ENCODE measurements around the gene IL1RAP.
A peak's percentile ranks its signal among the peaks of the same experiment; 100 is the strongest.
"Not testable (repeated sequence)": the region's sequence is repeated elsewhere in the genome, so short reads cannot be mapped to it uniquely, and the experiment has no call there.

The IL1RAP gene

GRCh38 chr3:190617185-190617584, 103.3 kb downstream of the IL1RAP start:
- peak; percentile 28 for DNase-seq

- no peak for DNase-seq
Observed at GRCh38 chr3:190618330-190619030, 104.6 kb downstream of the IL1RAP start.

GRCh38 chr3:190619353-190619752, 105.5 kb downstream of the IL1RAP start:
- DNase-seq, result no peak

- DNase-seq, result no peak
Observed at GRCh38 chr3:190619761-190620160, 105.9 kb downstream of the IL1RAP start.

GRCh38 chr3:190620886-190621608, 107.2 kb downstream of the IL1RAP start:
- no peak for DNase-seq

- no peak for DNase-seq
Observed at GRCh38 chr3:190621927-190622326, 108.0 kb downstream of the IL1RAP start.

- DNase-seq, result no peak
Observed at GRCh38 chr3:190624282-190624681, 110.4 kb downstream of the IL1RAP start.

GRCh38 chr3:190626951-190627620, 113.2 kb downstream of the IL1RAP start:
- no peak for DNase-seq

- DNase-seq, result no peak
Observed at GRCh38 chr3:190629088-190629487, 115.2 kb downstream of the IL1RAP start.

GRCh38 chr3:190631295-190631694, 117.4 kb downstream of the IL1RAP start:
- no peak for DNase-seq

GRCh38 chr3:190641564-190641963, 127.7 kb downstream of the IL1RAP start:
- DNase-seq, result no peak

- no peak for DNase-seq
Observed at GRCh38 chr3:190642016-190642415, 128.1 kb downstream of the IL1RAP start.

GRCh38 chr3:190644035-190644434, 130.2 kb downstream of the IL1RAP start:
- DNase-seq, result no peak

GRCh38 chr3:190644766-190645165, 130.9 kb downstream of the IL1RAP start:
- no peak for DNase-seq

- no peak for DNase-seq
Observed at GRCh38 chr3:190645932-190646460, 132.1 kb downstream of the IL1RAP start.

- no peak for DNase-seq
Observed at GRCh38 chr3:190646996-190647395, 133.1 kb downstream of the IL1RAP start.

- no peak for DNase-seq
Observed at GRCh38 chr3:190655933-190656332, 142.0 kb downstream of the IL1RAP start.

GRCh38 chr3:190658106-190658505, 144.2 kb downstream of the IL1RAP start:
- no peak for DNase-seq

- DNase-seq, result no peak
Observed at GRCh38 chr3:190666821-190667220, 152.9 kb downstream of the IL1RAP start.

- no peak for DNase-seq
Observed at GRCh38 chr3:190671658-190672057, 157.8 kb downstream of the IL1RAP start.

- DNase-seq, result no peak
Observed at GRCh38 chr3:190673148-190673547, 159.3 kb downstream of the IL1RAP start.

- DNase-seq, result no peak
Observed at GRCh38 chr3:190676481-190676880, 162.6 kb downstream of the IL1RAP start.

GRCh38 chr3:190677001-190677400, 163.1 kb downstream of the IL1RAP start:
- no peak for DNase-seq

- not testable (repeated sequence) for DNase-seq
Observed at GRCh38 chr3:190677868-190678267, 164.0 kb downstream of the IL1RAP start.

Data from NCI-H774 (cell line).